C4-2B (cell line): ENCODE data around the gene SLC35E2B.
"Not testable (repeated sequence)": the region's sequence is repeated elsewhere in the genome, so short reads cannot be mapped to it uniquely, and the experiment has no call there.

Experiments used
- CTCF ChIP-seq: fragments of 450-650 bp; conservative IDR thresholded peaks from 2 replicates; pipeline ENCODE4 v1.5.1; 2017; ENCODE audit warnings: mild to moderate bottlenecking
- ZFX ChIP-seq: fragments of 450-650 bp; IDR thresholded peaks from 2 replicates; pipeline ENCODE4 v1.6.1; 2017

- TF ChIP-seq CTCF, ZFX: not testable (repeated sequence)
Measured at GRCh38 chr1:1646326-1646725, 46.3 kb downstream of the SLC35E2B start.
